Fibroblast of lung (primary cell): ENCODE measurements around the gene SLC30A2.

Experiments
- EZH2 ChIP-seq: IDR thresholded peaks from 2 replicates; pipeline ENCODE4 v1.5.1; 2012; ENCODE audit warnings: low read length, control low read depth, mild to moderate bottlenecking; ENCODE audit errors: missing control alignments
- TF ChIP-seq, protein P1 (sequence below), 2 donors: IDR thresholded peaks in 1 of 2; conservative IDR thresholded peaks in 1 of 2; 1 replicate in 1 of 2; 2 replicates in 1 of 2; pipeline ENCODE4 v1.5.1; 2011 to 2012; ENCODE audit warnings: low read length in 2 of 2, control low read depth in 1 of 2, inconsistent platforms in 1 of 2, low read depth in 1 of 2, mild to moderate bottlenecking in 1 of 2

DNA sequence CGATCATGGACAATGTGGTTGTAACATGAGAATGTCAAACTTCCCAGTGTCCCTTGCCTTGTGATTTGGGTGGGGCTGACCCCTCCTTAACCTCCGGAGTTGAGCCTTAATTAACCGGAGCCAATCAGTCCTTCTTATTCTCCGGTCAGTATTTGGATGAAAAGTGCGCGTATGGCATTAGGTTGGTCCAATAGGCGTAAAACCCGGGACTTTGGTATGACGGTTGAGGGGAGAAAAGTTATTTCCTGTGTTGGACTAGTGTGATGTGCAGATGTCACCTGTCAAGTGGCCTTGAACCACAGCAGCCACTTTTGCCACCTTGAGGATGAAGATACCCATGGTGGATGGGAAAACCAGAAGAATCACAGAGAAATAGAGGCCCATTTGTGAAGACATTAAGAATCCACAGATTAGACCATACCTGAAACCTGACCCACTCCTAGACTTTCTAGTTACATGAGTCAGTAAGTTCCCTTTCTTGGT lies 53.2 kb downstream of the SLC30A2 start:
- TF ChIP-seq, protein P1, sequence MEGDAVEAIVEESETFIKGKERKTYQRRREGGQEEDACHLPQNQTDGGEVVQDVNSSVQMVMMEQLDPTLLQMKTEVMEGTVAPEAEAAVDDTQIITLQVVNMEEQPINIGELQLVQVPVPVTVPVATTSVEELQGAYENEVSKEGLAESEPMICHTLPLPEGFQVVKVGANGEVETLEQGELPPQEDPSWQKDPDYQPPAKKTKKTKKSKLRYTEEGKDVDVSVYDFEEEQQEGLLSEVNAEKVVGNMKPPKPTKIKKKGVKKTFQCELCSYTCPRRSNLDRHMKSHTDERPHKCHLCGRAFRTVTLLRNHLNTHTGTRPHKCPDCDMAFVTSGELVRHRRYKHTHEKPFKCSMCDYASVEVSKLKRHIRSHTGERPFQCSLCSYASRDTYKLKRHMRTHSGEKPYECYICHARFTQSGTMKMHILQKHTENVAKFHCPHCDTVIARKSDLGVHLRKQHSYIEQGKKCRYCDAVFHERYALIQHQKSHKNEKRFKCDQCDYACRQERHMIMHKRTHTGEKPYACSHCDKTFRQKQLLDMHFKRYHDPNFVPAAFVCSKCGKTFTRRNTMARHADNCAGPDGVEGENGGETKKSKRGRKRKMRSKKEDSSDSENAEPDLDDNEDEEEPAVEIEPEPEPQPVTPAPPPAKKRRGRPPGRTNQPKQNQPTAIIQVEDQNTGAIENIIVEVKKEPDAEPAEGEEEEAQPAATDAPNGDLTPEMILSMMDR (conservative IDR thresholded peaks at IDR 0.05 in 1 of 2, IDR thresholded peaks at IDR 0.05 in 1 of 2; ENCODE audit: low read depth in 1 of 2, low read length in 2 of 2) = no peak
- no peak for TF ChIP-seq EZH2
